Loucy (cell line): Measurements from ENCODE around the gene PREPL.

ENCODE experiments used
- H2AFZ ChIP-seq: fragments of 200-600 bp; sonication (generic); 2 replicates; pipeline ENCODE4 v1.6.0; 2016; ENCODE audit warnings: antibody characterized with exemption, mild to moderate bottlenecking, low read length, moderate library complexity
- H3F3A ChIP-seq: fragments of 200-600 bp; 2 replicates; pipeline ENCODE4 v1.6.0; 2016; ENCODE audit warnings: antibody characterized with exemption, low read depth, mild to moderate bottlenecking
- H3K27me3 ChIP-seq: fragments of 200-600 bp; sonication (generic); 2 replicates; pipeline ENCODE4 v1.6.1; 2014; ENCODE audit warnings: low read length, mild to moderate bottlenecking; ENCODE audit not compliant: insufficient read depth, poor library complexity, severe bottlenecking
- H3K36me3 ChIP-seq: fragments of 200-600 bp; sonication (generic); 2 replicates; pipeline ENCODE4 v1.6.1; 2016; ENCODE audit warnings: low read length; ENCODE audit not compliant: insufficient read depth
- H3K4me1 ChIP-seq: fragments of 200-600 bp; sonication (generic); 2 replicates; pipeline ENCODE4 v1.5.1; 2014; ENCODE audit warnings: low read length, mild to moderate bottlenecking; ENCODE audit not compliant: insufficient read depth, poor library complexity, severe bottlenecking
- H3K4me2 ChIP-seq: fragments of 200-600 bp; sonication (generic); 2 replicates; pipeline ENCODE4 v1.6.0; 2014; ENCODE audit warnings: antibody characterized with exemption, low read length, low read depth, mild to moderate bottlenecking; ENCODE audit not compliant: poor library complexity, severe bottlenecking
- H3K4me3 ChIP-seq: fragments of 200-600 bp; sonication (generic); 2 replicates; pipeline ENCODE4 v1.5.1; 2014; ENCODE audit warnings: low read length, mild to moderate bottlenecking, mixed read lengths; ENCODE audit not compliant: poor library complexity, severe bottlenecking
- H3K79me2 ChIP-seq: fragments of 200-600 bp; sonication (generic); 2 replicates; pipeline ENCODE4 v1.6.1; 2014; ENCODE audit warnings: low read length; ENCODE audit not compliant: insufficient read depth
- H3K9ac ChIP-seq: fragments of 200-600 bp; sonication (generic); 2 replicates; pipeline ENCODE4 v1.6.0; 2014; ENCODE audit warnings: mild to moderate bottlenecking, low read depth, low read length, moderate library complexity; ENCODE audit not compliant: poor library complexity, severe bottlenecking
- H3K9me2 ChIP-seq: fragments of 200-600 bp; sonication (generic); replicated peaks from 2 replicates; pipeline ENCODE4 v1.6.1; 2016; ENCODE audit warnings: low read depth, low read length, mixed read lengths
- H3K9me3 ChIP-seq: fragments of 200-600 bp; sonication (generic); 2 replicates; pipeline ENCODE4 v1.6.1; 2014; ENCODE audit warnings: mild to moderate bottlenecking, antibody characterized with exemption, low read length, low read depth; ENCODE audit not compliant: insufficient read depth
- H4K20me1 ChIP-seq: fragments of 200-600 bp; sonication (generic); 2 replicates; pipeline ENCODE4 v1.6.0; 2014; ENCODE audit warnings: antibody characterized with exemption, low read length, mild to moderate bottlenecking; ENCODE audit not compliant: insufficient read depth, poor library complexity, severe bottlenecking
- CTCF ChIP-seq: fragments of 200-600 bp; sonication (generic); conservative IDR thresholded peaks from 2 replicates; pipeline ENCODE4 v1.5.1; 2014; ENCODE audit warnings: mild to moderate bottlenecking, antibody characterized with exemption, low read length
- EZH2phosphoT487 ChIP-seq: fragments of 200-600 bp; IDR thresholded peaks from 2 replicates; pipeline ENCODE4 v1.6.1; 2018; ENCODE audit warnings: antibody characterized with exemption, mild to moderate bottlenecking, moderate library complexity, borderline replicate concordance

Gene PREPL

GRCh38 chr2:44315945-44316344 lies 45.3 kb downstream of the PREPL start:
- H3K4me1 ChIP-seq: no peaks in the 10 kb centered on the region
- no peak for TF ChIP-seq CTCF
- TF ChIP-seq EZH2phosphoT487: no peak
- peaks cover 5% of the 10 kb centered on the region; the same call in 1 of the 2 replicates for H3K9me3 ChIP-seq
- H3K27me3 ChIP-seq: no peaks in the 10 kb centered on the region
- H2AFZ ChIP-seq: no peak overlapping the region
- H4K20me1 ChIP-seq: no peaks in the 10 kb centered on the region
- H3K36me3 ChIP-seq: peaks cover 8% of the 10 kb centered on the region; the same call in 1 of the 2 replicates
- no peak overlapping the region for H3K4me2 ChIP-seq
- H3K9ac ChIP-seq: no peak overlapping the region
- H3K9me2 ChIP-seq: no peaks in the 10 kb centered on the region
- no peak overlapping the region for H3K4me3 ChIP-seq
- no peaks in the 10 kb centered on the region for H3F3A ChIP-seq
- H3K79me2 ChIP-seq: no peaks in the 10 kb centered on the region

- H3K4me3 ChIP-seq: no peak overlapping the region
- H3K9me2 ChIP-seq: no peaks in the 10 kb centered on the region
- no peak overlapping the region for H3K4me2 ChIP-seq
- no peaks in the 10 kb centered on the region for H4K20me1 ChIP-seq
- H3K9ac ChIP-seq: no peak overlapping the region
- peaks cover 19% of the 10 kb centered on the region for H3K9me3 ChIP-seq
- TF ChIP-seq CTCF: no peak
- no peak for TF ChIP-seq EZH2phosphoT487
- H3K36me3 ChIP-seq: no peaks in the 10 kb centered on the region
- H3F3A ChIP-seq: no peaks in the 10 kb centered on the region
- no peaks in the 10 kb centered on the region for H3K27me3 ChIP-seq
- no peak overlapping the region for H2AFZ ChIP-seq
- H3K79me2 ChIP-seq: no peaks in the 10 kb centered on the region
- H3K4me1 ChIP-seq: no peaks in the 10 kb centered on the region
These were observed 46.9 kb downstream of the PREPL start for GRCh38 chr2:44314362-44314761.

- no peak overlapping the region for H3K4me2 ChIP-seq
- H3F3A ChIP-seq: no peaks in the 10 kb centered on the region
- H3K9me2 ChIP-seq: no peaks in the 10 kb centered on the region
- H3K9ac ChIP-seq: no peak overlapping the region
- no peak overlapping the region for H3K4me3 ChIP-seq
- no peaks in the 10 kb centered on the region for H3K27me3 ChIP-seq
- no peaks in the 10 kb centered on the region for H3K79me2 ChIP-seq
- H3K36me3 ChIP-seq: no peaks in the 10 kb centered on the region
- H2AFZ ChIP-seq: no peak overlapping the region
- no peaks in the 10 kb centered on the region for H4K20me1 ChIP-seq
- H3K4me1 ChIP-seq: no peaks in the 10 kb centered on the region
- TF ChIP-seq EZH2phosphoT487 (no peak), CTCF (no peak)
- H3K9me3 ChIP-seq: peaks cover 19% of the 10 kb centered on the region
These were observed 51.0 kb downstream of the PREPL start for GRCh38 chr2:44310287-44310686.
